Nephron progenitor cell (in vitro differentiated cells): ENCODE measurements around the gene ZSWIM4.
A peak's percentile ranks its signal among the peaks of the same experiment; 100 is the strongest.

Experiments used
- DNase-seq: peaks from one replicate; pipeline ENCODE4 v3.0.0; 2021
- H3K27ac Mint-ChIP-seq: 2 replicates; pipeline ENCODE4 v1.8.0; 2021; ENCODE audit warnings: mild to moderate bottlenecking, moderate library complexity, mixed read lengths
- H3K27me3 Mint-ChIP-seq: 2 replicates; pipeline ENCODE4 v1.8.0; 2021; ENCODE audit warnings: mild to moderate bottlenecking, low read depth, mixed read lengths; ENCODE audit not compliant: poor library complexity
- H3K36me3 Mint-ChIP-seq: 2 replicates; pipeline ENCODE4 v1.8.0; 2021; ENCODE audit warnings: low read depth, mixed read lengths
- H3K4me1 Mint-ChIP-seq: 2 replicates; pipeline ENCODE4 v1.8.0; 2021; ENCODE audit warnings: mixed read lengths
- H3K4me3 Mint-ChIP-seq: 2 replicates; pipeline ENCODE4 v1.8.0; 2021; ENCODE audit warnings: mild to moderate bottlenecking, moderate library complexity, mixed read lengths
- H3K9me3 Mint-ChIP-seq: 2 replicates; pipeline ENCODE4 v1.8.0; 2021; ENCODE audit warnings: mild to moderate bottlenecking, moderate library complexity, mixed read lengths
- CTCF ChIP-seq: fragments of 200-600 bp; sonication (generic); IDR thresholded peaks from 2 replicates; pipeline ENCODE4 v1.5.0; 2021; ENCODE audit warnings: antibody characterized with exemption

Gene ZSWIM4

GRCh38 chr19:13841962-13842290 lies 46.7 kb downstream of the ZSWIM4 start:
- Mint-ChIP-seq H3K36me3 (no peaks in the 10 kb centered on the region), H3K9me3 (no peaks in the 10 kb centered on the region), H3K27ac (peak overlapping the region; percentile 80), H3K27me3 (peaks cover 3% of the 10 kb centered on the region), H3K4me3 (peak overlapping the region; percentile 94), H3K4me1 (peaks cover 73% of the 10 kb centered on the region)
- no peak for TF ChIP-seq CTCF
- DNase-seq = no peak

- Mint-ChIP-seq H3K4me1 (peaks cover 69% of the 10 kb centered on the region), H3K36me3 (no peaks in the 10 kb centered on the region), H3K4me3 (peak overlapping the region; percentile 94), H3K27me3 (peaks cover 3% of the 10 kb centered on the region), H3K9me3 (no peaks in the 10 kb centered on the region), H3K27ac (peak overlapping the region; percentile 97)
- no peak for TF ChIP-seq CTCF
- peak; percentile 74 for DNase-seq
Observed at GRCh38 chr19:13842291-13843103, 47.3 kb downstream of the ZSWIM4 start.

GRCh38 chr19:13843104-13843921 lies 48.1 kb downstream of the ZSWIM4 start:
- peak; percentile 56 for DNase-seq
- TF ChIP-seq CTCF = no peak

GRCh38 chr19:13844130-13844631 lies 48.9 kb downstream of the ZSWIM4 start:
- H3K36me3 Mint-ChIP-seq = no peaks in the 10 kb centered on the region
- peaks cover 66% of the 10 kb centered on the region for H3K4me1 Mint-ChIP-seq
- H3K4me3 Mint-ChIP-seq = peak overlapping the region; percentile 89
- no peak for TF ChIP-seq CTCF
- no peak for DNase-seq
- peak overlapping the region; percentile 93 for H3K27ac Mint-ChIP-seq
- H3K27me3 Mint-ChIP-seq = peaks cover 3% of the 10 kb centered on the region
- H3K9me3 Mint-ChIP-seq = no peaks in the 10 kb centered on the region

More at GRCh38 chr19:13843104-13843921, 48.1 kb downstream of the ZSWIM4 start:
- Mint-ChIP-seq H3K27ac (peak overlapping the region; percentile 97), H3K9me3 (no peaks in the 10 kb centered on the region), H3K36me3 (no peaks in the 10 kb centered on the region), H3K4me1 (peaks cover 64% of the 10 kb centered on the region), H3K4me3 (peak overlapping the region; percentile 89), H3K27me3 (peaks cover 3% of the 10 kb centered on the region)

GRCh38 chr19:13846557-13847406 lies 51.5 kb downstream of the ZSWIM4 start:
- Mint-ChIP-seq H3K4me1 (peaks cover 61% of the 10 kb centered on the region), H3K27ac (peak overlapping the region; percentile 100), H3K36me3 (no peaks in the 10 kb centered on the region), H3K27me3 (peaks cover 3% of the 10 kb centered on the region), H3K4me3 (peak overlapping the region; percentile 68), H3K9me3 (no peaks in the 10 kb centered on the region)
- TF ChIP-seq CTCF = no peak
- peak; percentile 92 for DNase-seq
